Endothelial cell of umbilical vein (primary cell): Measurements from ENCODE around the gene NCAN. TPM values are rescaled to one million over a fixed set of nuclear protein-coding genes. Genes with fewer than 3 reads are reported as not detected.

Experiments
- BruUV-seq: library from RNA; stranded (reverse); fragments of 400-500 nt; replicated peaks from 2 replicates; lab custom pipeline; 2021; lab: Mats Ljungman, UMichigan
- CTCF ChIA-PET: fragments of 300-600, 350-600 bp; sonication (Branson Sonifier 250); formaldehyde crosslinking; loops from one replicate; lab custom pipeline; 2021; ENCODE audit warnings: antibody characterized with exemption, inconsistent platforms; lab: Charles Lee
- POLR2A ChIA-PET: fragments of 300-600, 350-600 bp; sonication (Branson Sonifier 250); formaldehyde crosslinking; loops from one replicate; lab custom pipeline; 2021; ENCODE audit warnings: antibody characterized with exemption, inconsistent platforms; lab: Charles Lee
- DNase-seq: peaks from one replicate; pipeline ENCODE4 v3.0.0-alpha.2; 2011; ENCODE audit warnings: low read depth, low spot score
- FAIRE-seq: peaks from 2 replicates; lab custom pipeline; 2011; peaks lifted over from hg19 to GRCh38; lab: Jason Lieb, UNC
- H2AFZ ChIP-seq: 2 replicates; pipeline ENCODE4 v1.6.0; 2012; ENCODE audit warnings: low read depth, low read length, control low read depth, inconsistent platforms
- H3K27ac ChIP-seq: 2 replicates; pipeline ENCODE4 v1.5.1; 2011; ENCODE audit warnings: low read depth, mild to moderate bottlenecking, control low read depth, low read length, moderate library complexity; ENCODE audit not compliant: insufficient read depth
- H3K27me3 ChIP-seq, 2 experiments: 2 replicates each; pipeline versions ENCODE4 v1.6.0 to v1.6.1; 2011; ENCODE audit warnings: low read length in 2 of 2, mixed read lengths in 1 of 2; ENCODE audit not compliant: control insufficient read depth in 2 of 2, insufficient read depth in 2 of 2
- H3K36me3 ChIP-seq, 2 experiments: 2 replicates in 1 of 2; 3 replicates in 1 of 2; pipeline ENCODE4 v1.5.1; 2011; ENCODE audit warnings: low read length in 2 of 2, mild to moderate bottlenecking in 1 of 2, moderate library complexity in 1 of 2; ENCODE audit not compliant: control insufficient read depth in 2 of 2, insufficient read depth in 2 of 2; ENCODE audit errors: extremely low read depth in 1 of 2
- H3K4me1 ChIP-seq: 3 replicates; pipeline ENCODE4 v1.5.1; 2011; ENCODE audit warnings: mild to moderate bottlenecking, low read length; ENCODE audit not compliant: control insufficient read depth, insufficient read depth; ENCODE audit errors: extremely low read depth
- H3K4me2 ChIP-seq: 2 replicates; pipeline ENCODE4 v1.6.1; 2011; ENCODE audit warnings: low read length, control low read depth, mixed read lengths; ENCODE audit not compliant: insufficient read depth
- H3K4me3 ChIP-seq, 3 experiments: fragments of 200-600 bp in 1 of 3; sonication (generic), shearing (Covaris generic) in 1 of 3; replicated peaks in 1 of 3; 2 replicates each; pipeline ENCODE4 v1.5.1; 2011 to 2016; ENCODE audit warnings: control low read depth in 3 of 3, low read length in 3 of 3, mild to moderate bottlenecking in 2 of 3, inconsistent platforms in 1 of 3, low read depth in 1 of 3, moderate library complexity in 1 of 3; ENCODE audit not compliant: insufficient read depth in 1 of 3
- H3K79me2 ChIP-seq: 2 replicates; pipeline ENCODE4 v1.6.0; 2012; ENCODE audit warnings: low read length, inconsistent platforms; ENCODE audit not compliant: control insufficient read depth, insufficient read depth
- H3K9ac ChIP-seq: replicated peaks from 2 replicates; pipeline ENCODE3; 2011; ENCODE audit warnings: low read length, control low read depth; ENCODE audit not compliant: insufficient read depth; ENCODE audit errors: extremely low read depth
- H3K9me1 ChIP-seq: replicated peaks from 3 replicates; pipeline ENCODE4 v1.6.0; 2011; ENCODE audit warnings: mild to moderate bottlenecking, low read length; ENCODE audit not compliant: control insufficient read depth, insufficient read depth; ENCODE audit errors: extremely low read depth
- H3K9me3 ChIP-seq: replicated peaks from 2 replicates; pipeline ENCODE4 v1.5.1; 2012; ENCODE audit warnings: low read length, inconsistent platforms; ENCODE audit not compliant: control insufficient read depth, insufficient read depth
- H4K20me1 ChIP-seq: replicated peaks from 2 replicates; pipeline ENCODE3; 2011; ENCODE audit warnings: mild to moderate bottlenecking, low read length; ENCODE audit not compliant: control insufficient read depth, insufficient read depth; ENCODE audit errors: extremely low read depth
- CTCF ChIP-seq, 2 donors: IDR thresholded peaks; 1 replicate in 1 of 2; 2 replicates in 1 of 2; pipeline ENCODE4 v1.5.1; 2011; ENCODE audit warnings: low read length in 2 of 2, mild to moderate bottlenecking in 2 of 2, moderate library complexity in 2 of 2, control low read depth in 1 of 2, inconsistent platforms in 1 of 2, low read depth in 1 of 2; ENCODE audit not compliant: insufficient read depth in 1 of 2; ENCODE audit errors: extremely low read depth in 1 of 2
- EZH2 ChIP-seq: IDR thresholded peaks from 2 replicates; pipeline ENCODE4 v1.6.1; 2012; ENCODE audit warnings: borderline replicate concordance, low read depth, mild to moderate bottlenecking, moderate library complexity, low read length, inconsistent platforms; ENCODE audit not compliant: severe bottlenecking
- GATA2 ChIP-seq: IDR thresholded peaks from 2 replicates; pipeline ENCODE4 v1.7.0; 2011; ENCODE audit warnings: low read depth, mild to moderate bottlenecking, moderate library complexity, mixed read lengths, low read length; ENCODE audit not compliant: insufficient read length, insufficient read depth
- JUN ChIP-seq: IDR thresholded peaks from 2 replicates; pipeline ENCODE4 v1.6.1; 2011; ENCODE audit warnings: borderline replicate concordance, low read depth; ENCODE audit not compliant: insufficient read length, insufficient read depth
- MYC ChIP-seq: IDR thresholded peaks from one replicate; pipeline ENCODE4 v1.6.1; 2011; ENCODE audit warnings: mild to moderate bottlenecking, low read depth, low read length
- POLR2A ChIP-seq: IDR thresholded peaks from 2 replicates; pipeline ENCODE4 v1.6.1; 2012; ENCODE audit warnings: low read depth, mild to moderate bottlenecking, control low read depth, low read length
- POLR2AphosphoS5 ChIP-seq: IDR thresholded peaks from 2 replicates; pipeline ENCODE4 v1.6.1; 2012; ENCODE audit warnings: low read depth, mild to moderate bottlenecking, control low read depth, low read length, moderate library complexity; ENCODE audit not compliant: insufficient read depth
- dilution Hi-C: fragments of 300-500 bp; cut with MboI; formaldehyde crosslinking; loops from one replicate; pipeline ENCODE4 v1.15.0; 2019; ENCODE audit warnings: low sequenced_read_pairs; ENCODE audit not compliant: extremely low pct_ligation_motif_present
- intact Hi-C: fragments of 100-400 bp; cut with micrococcal nuclease; formaldehyde crosslinking; loops from one replicate; pipeline ENCODE4 v1.10.0; 2022
- polyA plus RNA-seq, 4 experiments: library from polyadenylated mRNA; depleted of rRNA in 3 of 4; stranded (reverse) in 3 of 4; unstranded in 1 of 4; fragments of >200 nt; gene quantifications; 2 replicates each; pipeline versions ENCODE4 v1.2.1 to v1.2.3, GENCODE V29; 2011 to 2012; ENCODE audit warnings: missing spikeins in 1 of 4
- total RNA-seq: library from RNA; stranded (reverse); gene quantifications from 2 replicates; pipeline ENCODE4 v1.2.3, GENCODE V29; 2021
- TF ChIP-seq, protein P1 (sequence below): IDR thresholded peaks from 2 replicates; pipeline ENCODE4 v1.6.1; 2011; ENCODE audit not compliant: insufficient read depth, insufficient read length

The NCAN gene
- total and polyA plus RNA-seq, 2 donors (not counting 3 experiments of a cell fraction or from before 2014, with no cell fraction given), result not detected

DNA sequence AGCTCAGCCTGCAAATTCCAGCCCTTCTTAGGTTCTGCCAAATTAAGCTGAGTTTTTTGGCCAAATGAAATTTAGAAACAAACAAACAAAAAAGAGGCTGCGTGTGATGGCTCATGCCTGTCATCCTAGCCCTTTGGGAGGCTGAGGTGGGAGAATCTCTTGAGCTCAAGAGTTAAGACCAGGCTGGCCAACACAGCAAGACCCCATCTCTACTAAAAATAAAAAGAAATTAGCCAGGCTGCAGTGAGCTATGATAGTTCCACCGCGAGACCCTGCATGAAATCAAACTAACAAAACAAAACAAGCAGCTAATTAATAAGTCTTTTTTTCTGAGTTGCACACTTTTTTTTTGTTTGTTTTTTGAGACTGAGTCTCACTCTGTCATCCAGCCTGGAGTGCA lies 17.9 kb downstream of the NCAN start:
- intact Hi-C loops, result no loop called here
- no peak for FAIRE-seq
- no peaks in the 10 kb centered on the region for H3K79me2 ChIP-seq
- peaks cover 0 to under 1% of the 10 kb centered on the region in 2 experiments for H3K27me3 ChIP-seq
- no peaks in the 10 kb centered on the region for H4K20me1 ChIP-seq
- H3K4me1 ChIP-seq, result no peaks in the 10 kb centered on the region
- no peaks in the 10 kb centered on the region for H3K9me1 ChIP-seq
- no peak overlapping the region for H3K4me2 ChIP-seq
- dilution Hi-C loops, result no loop called here
- no peak for DNase-seq
- TF ChIP-seq CTCF (IDR thresholded peaks at IDR 0.05; ENCODE audit: extremely low read depth in 1 of 2, insufficient read depth in 1 of 2, low read depth in 1 of 2, low read length in 2 of 2), result no peak
- TF ChIP-seq JUN, result no peak
- TF ChIP-seq, protein P1, sequence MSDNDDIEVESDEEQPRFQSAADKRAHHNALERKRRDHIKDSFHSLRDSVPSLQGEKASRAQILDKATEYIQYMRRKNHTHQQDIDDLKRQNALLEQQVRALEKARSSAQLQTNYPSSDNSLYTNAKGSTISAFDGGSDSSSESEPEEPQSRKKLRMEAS, result no peak
- no peak for TF ChIP-seq GATA2
- TF ChIP-seq EZH2, result no peak
- no peak for TF ChIP-seq POLR2AphosphoS5
- no peak for TF ChIP-seq MYC
- TF ChIP-seq POLR2A, result no peak
- no peak overlapping the region for H3K27ac ChIP-seq
- no TSS peak for BruUV-seq
- POLR2A ChIA-PET, result no interaction called here
- H3K9me3 ChIP-seq, result peaks cover 1% of the 10 kb centered on the region
- no peak overlapping the region for H3K4me3 ChIP-seq
- CTCF ChIA-PET, result interaction anchor here (0.8 to 1.7 kb wide), 3 partner anchors 10 to 113 kb away, joined by 3 to 8 read pairs (median 6); no protein-coding TSS in a partner anchor
- no peak overlapping the region for H3K9ac ChIP-seq
- no peak overlapping the region for H2AFZ ChIP-seq
- no peaks in the 10 kb centered on the region for H3K36me3 ChIP-seq
